GM12865 (cell line): Measurements from ENCODE around the gene NADK2.
A peak's percentile ranks its signal among the peaks of the same experiment; 100 is the strongest.
"Not testable (repeated sequence)": the region's sequence is repeated elsewhere in the genome, so short reads cannot be mapped to it uniquely, and the experiment has no call there.

ENCODE experiments used
- DNase-seq: peaks from one replicate; pipeline ENCODE4 v3.0.0; 2010; ENCODE audit warnings: low read depth
- H3K4me3 ChIP-seq: 2 replicates; pipeline ENCODE4 v1.5.1; 2011; ENCODE audit warnings: mild to moderate bottlenecking, low read depth, low read length, control low read depth
- CTCF ChIP-seq: IDR thresholded peaks from 2 replicates; pipeline ENCODE4 v1.5.1; 2011; ENCODE audit warnings: low read length, control low read depth, low read depth, inconsistent platforms; ENCODE audit not compliant: insufficient read depth; ENCODE audit errors: missing control alignments

NADK2 gene, protein sequence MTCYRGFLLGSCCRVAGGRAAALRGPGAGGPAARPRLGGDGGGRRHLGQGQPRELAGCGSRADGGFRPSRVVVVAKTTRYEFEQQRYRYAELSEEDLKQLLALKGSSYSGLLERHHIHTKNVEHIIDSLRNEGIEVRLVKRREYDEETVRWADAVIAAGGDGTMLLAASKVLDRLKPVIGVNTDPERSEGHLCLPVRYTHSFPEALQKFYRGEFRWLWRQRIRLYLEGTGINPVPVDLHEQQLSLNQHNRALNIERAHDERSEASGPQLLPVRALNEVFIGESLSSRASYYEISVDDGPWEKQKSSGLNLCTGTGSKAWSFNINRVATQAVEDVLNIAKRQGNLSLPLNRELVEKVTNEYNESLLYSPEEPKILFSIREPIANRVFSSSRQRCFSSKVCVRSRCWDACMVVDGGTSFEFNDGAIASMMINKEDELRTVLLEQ

DNA sequence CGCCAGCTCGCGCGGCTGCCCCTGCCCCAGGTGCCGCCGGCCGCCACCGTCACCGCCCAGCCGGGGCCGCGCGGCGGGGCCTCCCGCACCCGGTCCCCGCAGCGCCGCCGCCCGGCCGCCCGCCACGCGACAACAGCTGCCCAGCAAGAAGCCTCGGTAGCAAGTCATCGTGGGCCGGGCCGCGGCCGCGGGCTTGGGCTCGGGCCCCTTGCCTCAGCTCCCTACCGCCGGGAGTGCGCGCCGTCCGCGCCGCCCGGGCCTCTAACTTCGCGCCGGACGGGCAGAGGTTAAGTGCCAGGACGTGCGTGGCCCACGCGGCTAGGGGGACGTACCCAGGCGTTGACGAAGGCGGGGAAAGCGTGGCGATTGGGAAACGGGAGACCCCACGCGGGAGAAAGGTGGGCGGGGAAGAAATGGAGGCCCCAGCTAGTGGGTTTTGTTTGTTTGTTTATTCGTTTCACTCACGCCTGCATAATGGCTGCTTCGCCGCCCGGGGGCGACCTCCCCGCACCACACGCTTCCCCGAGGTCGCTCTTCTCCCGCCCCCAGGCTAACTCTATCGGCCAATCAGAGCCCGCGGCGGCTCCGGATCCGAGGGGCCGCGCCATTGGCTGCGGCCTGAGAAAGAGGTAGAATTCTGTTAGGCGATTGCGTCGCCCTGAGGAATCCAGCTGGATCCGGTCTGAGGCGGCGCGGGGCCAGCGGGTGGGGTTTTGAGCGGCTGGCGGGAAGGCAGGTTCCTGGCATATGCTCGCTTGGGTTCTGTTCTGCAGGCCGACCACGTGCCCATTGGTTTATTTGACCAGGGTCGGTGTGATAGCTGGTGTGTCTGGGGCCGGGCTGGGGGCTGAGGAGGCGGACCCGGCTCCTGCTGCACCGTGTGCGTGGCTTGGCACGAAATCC lies at the start of gene NADK2:
NADK2 (minus strand) TSS at position 295 of the 903 bp plus-strand sequence; CDS start at position 168, 127 bp downstream.
- TF ChIP-seq CTCF: peak; percentile 62
- peak within 1 kb of the TSS; percentile 90 for H3K4me3 ChIP-seq
- DNase-seq: peak; percentile 96

GRCh38 chr5:36285837-36286615 lies 44.3 kb upstream of the NADK2 start:
- no peak overlapping the region for H3K4me3 ChIP-seq
- no peak for TF ChIP-seq CTCF
- DNase-seq: no peak

- H3K4me3 ChIP-seq, DNase-seq: not testable (repeated sequence)
Observed at GRCh38 chr5:36283775-36284174, 42.0 kb upstream of the NADK2 start.

GRCh38 chr5:36281626-36282025 lies 39.9 kb upstream of the NADK2 start:
- DNase-seq: no peak
- H3K4me3 ChIP-seq: no peak overlapping the region
- no peak for TF ChIP-seq CTCF

DNA sequence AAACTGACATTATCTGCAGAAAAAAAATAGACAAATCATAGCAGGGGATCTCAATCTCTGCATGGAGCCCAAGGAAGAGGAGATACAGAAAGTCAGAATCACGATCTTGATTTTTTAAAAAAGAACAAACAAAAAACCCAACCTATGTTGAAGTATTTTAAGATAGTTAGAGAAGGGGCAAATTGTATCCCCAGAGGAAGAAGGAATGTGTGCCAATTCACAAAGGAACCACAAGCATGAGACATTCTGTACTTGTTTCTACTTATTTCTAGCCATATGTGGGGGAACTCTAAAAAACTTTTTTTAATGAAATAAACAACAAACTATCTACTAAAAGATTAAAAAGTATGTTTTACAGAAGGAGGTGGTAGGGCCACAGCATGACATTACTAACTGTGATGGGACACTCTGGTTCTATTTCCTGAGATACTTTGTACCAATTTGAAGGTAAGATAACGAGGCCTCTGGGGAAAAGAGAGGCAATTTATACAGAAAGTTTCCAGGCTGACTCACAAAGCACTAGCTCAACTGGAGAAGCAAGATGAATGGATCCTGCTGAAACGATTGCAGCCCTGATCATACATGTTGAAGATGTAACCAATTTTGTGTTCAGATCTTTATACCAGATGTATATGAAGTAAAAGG lies 37.5 kb upstream of the NADK2 start:
- H3K4me3 ChIP-seq: no peak overlapping the region
- no peak for DNase-seq
- TF ChIP-seq CTCF: no peak

- H3K4me3 ChIP-seq: no peak overlapping the region
- TF ChIP-seq CTCF: no peak
- no peak for DNase-seq
Observed at GRCh38 chr5:36277521-36278176, 35.9 kb upstream of the NADK2 start.
